HepG2 (cell line): ENCODE data around the gene SPRYD3. TPM values are rescaled to one million over a fixed set of nuclear protein-coding genes. Genes with fewer than 3 reads are reported as not detected.
A peak's percentile ranks its signal among the peaks of the same experiment; 100 is the strongest.

Experiments used
- IKZF5 ChIP-seq: IDR thresholded peaks from 2 replicates; pipeline ENCODE4 v1.6.1; 2018; ENCODE audit warnings: missing genetic modification reagents, mild to moderate bottlenecking, missing compliant biosample characterization
- NFE2 ChIP-seq: sonication (generic); formaldehyde crosslinking; IDR thresholded peaks from 2 replicates; pipeline ENCODE4 v1.4.0; 2020; ENCODE audit warnings: missing genetic modification reagents
- PTBP1 ChIP-seq: fragments of 200-400 bp; formaldehyde crosslinking; IDR thresholded peaks from 2 replicates; pipeline ENCODE4 v1.6.1; 2018; ENCODE audit warnings: low read length, low read depth; ENCODE audit not compliant: poor library complexity, severe bottlenecking
- RELA ChIP-seq: sonication (generic); formaldehyde crosslinking; IDR thresholded peaks from 2 replicates; pipeline ENCODE4 v1.4.0; 2020; ENCODE audit warnings: missing genetic modification reagents
- SP5 ChIP-seq: IDR thresholded peaks from 2 replicates; pipeline ENCODE4 v1.6.1; 2016; ENCODE audit warnings: low read depth, borderline replicate concordance
- YEATS4 ChIP-seq: sonication (generic); formaldehyde crosslinking; IDR thresholded peaks from 2 replicates; pipeline ENCODE4 v1.4.0; 2020; ENCODE audit warnings: missing genetic modification reagents, borderline replicate concordance
- ZNF30 ChIP-seq: sonication (generic); formaldehyde crosslinking; IDR thresholded peaks from 2 replicates; pipeline ENCODE4 v1.5.0; 2020; ENCODE audit warnings: mild to moderate bottlenecking, missing genetic modification reagents
- ZNF543 ChIP-seq: sonication (generic); formaldehyde crosslinking; IDR thresholded peaks from 2 replicates; pipeline ENCODE4 v1.4.0; 2020; ENCODE audit warnings: mild to moderate bottlenecking, missing genetic modification reagents
- ZNF552 ChIP-seq: sonication (generic); formaldehyde crosslinking; IDR thresholded peaks from 2 replicates; pipeline ENCODE4 v1.9.0; 2022; ENCODE audit warnings: missing genetic modification reagents, mild to moderate bottlenecking, borderline replicate concordance
- ZNF557 ChIP-seq: sonication (generic); formaldehyde crosslinking; IDR thresholded peaks from 2 replicates; pipeline ENCODE4 v1.4.0; 2020; ENCODE audit warnings: missing genetic modification reagents
- ZNF746 ChIP-seq: sonication (generic); formaldehyde crosslinking; IDR thresholded peaks from 2 replicates; pipeline ENCODE4 v1.8.0; 2022; ENCODE audit warnings: mild to moderate bottlenecking, missing genetic modification reagents
- ZNF776 ChIP-seq: sonication (generic); formaldehyde crosslinking; IDR thresholded peaks from 2 replicates; pipeline ENCODE4 v1.4.0; 2020; ENCODE audit warnings: mild to moderate bottlenecking, missing genetic modification reagents
- ZSCAN21 ChIP-seq: sonication (generic); formaldehyde crosslinking; IDR thresholded peaks from 2 replicates; pipeline ENCODE4 v1.8.0; 2022; ENCODE audit warnings: mild to moderate bottlenecking, missing genetic modification reagents, moderate library complexity, borderline replicate concordance
- ZSCAN31 ChIP-seq: sonication (generic); formaldehyde crosslinking; IDR thresholded peaks from 2 replicates; pipeline ENCODE4 v1.5.0; 2020; ENCODE audit warnings: low read depth, mild to moderate bottlenecking, missing genetic modification reagents
- polyA plus RNA-seq, 8 experiments: library from polyadenylated mRNA; depleted of rRNA in 3 of 8; stranded (reverse) in 7 of 8; unstranded in 1 of 8; fragments of >200 nt; fragmentation: Illumina TruSeq in 4 of 8; extraction: Trizol in 4 of 8; gene quantifications; 2 replicates each; pipeline versions ENCODE4 v1.2.1 to v1.2.3, GENCODE V29; 2011 to 2016; ENCODE audit warnings: low read depth in 4 of 8, missing spikeins in 1 of 8, mixed read lengths in 1 of 8; ENCODE audit not compliant: insufficient read depth in 1 of 8
- total RNA-seq, 5 experiments: library from RNA; depleted of rRNA; stranded (reverse); fragments of >200 nt; fragmentation: Illumina TruSeq; extraction: Trizol; gene quantifications; 2 replicates each; pipeline ENCODE4 v1.2.3, GENCODE V29; 2016; ENCODE audit warnings: low read depth in 1 of 5
- TF ChIP-seq, protein P1 (sequence below): sonication (generic); formaldehyde crosslinking; IDR thresholded peaks from 2 replicates; pipeline ENCODE4 v1.9.0; 2021; ENCODE audit warnings: missing genetic modification reagents, borderline replicate concordance
- TF ChIP-seq, protein P2 (sequence below), 2 experiments: sonication (generic) in 1 of 2; formaldehyde crosslinking in 1 of 2; IDR thresholded peaks; 2 replicates each; pipeline versions ENCODE4 v1.5.1 to v1.6.1; 2011 to 2020; ENCODE audit warnings: borderline replicate concordance in 1 of 2, low read depth in 1 of 2, low read length in 1 of 2, mild to moderate bottlenecking in 1 of 2, missing genetic modification reagents in 1 of 2, moderate library complexity in 1 of 2
- TF ChIP-seq, protein P3 (sequence below): sonication (generic); formaldehyde crosslinking; IDR thresholded peaks from 2 replicates; pipeline ENCODE4 v1.5.1; 2020; ENCODE audit warnings: mild to moderate bottlenecking, missing genetic modification reagents, moderate library complexity

SPRYD3 gene
- total and polyA plus RNA-seq, 2 of the 13 experiments (the other 11 are each of a cell fraction or from before 2014, with no cell fraction given): 9.0 to 9.2 TPM

- TF ChIP-seq ZSCAN21 (no peak; the same call in 1 of the 2 replicates), NFE2 (CRISPR knock-in tag) (no peak), SP5 (CRISPR knock-in tag) (no peak), YEATS4 (CRISPR knock-in tag) (0 out of 2 replicates have a peak, but pooled peaks have one; percentile 29), ZSCAN31 (CRISPR knock-in tag) (no peak), ZNF557 (CRISPR knock-in tag) (no peak), ZNF552 (CRISPR knock-in tag) (no peak), PTBP1 (no peak), ZNF30 (CRISPR knock-in tag) (no peak), RELA (CRISPR knock-in tag) (no peak), ZNF746 (CRISPR knock-in tag) (no peak), ZNF543 (CRISPR knock-in tag) (peak; percentile 45; the same call in 1 of the 2 replicates), ZNF776 (no peak), IKZF5 (CRISPR knock-in tag) (no peak)
- TF ChIP-seq, protein P1, sequence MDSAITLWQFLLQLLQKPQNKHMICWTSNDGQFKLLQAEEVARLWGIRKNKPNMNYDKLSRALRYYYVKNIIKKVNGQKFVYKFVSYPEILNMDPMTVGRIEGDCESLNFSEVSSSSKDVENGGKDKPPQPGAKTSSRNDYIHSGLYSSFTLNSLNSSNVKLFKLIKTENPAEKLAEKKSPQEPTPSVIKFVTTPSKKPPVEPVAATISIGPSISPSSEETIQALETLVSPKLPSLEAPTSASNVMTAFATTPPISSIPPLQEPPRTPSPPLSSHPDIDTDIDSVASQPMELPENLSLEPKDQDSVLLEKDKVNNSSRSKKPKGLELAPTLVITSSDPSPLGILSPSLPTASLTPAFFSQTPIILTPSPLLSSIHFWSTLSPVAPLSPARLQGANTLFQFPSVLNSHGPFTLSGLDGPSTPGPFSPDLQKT (CRISPR knock-in tag): no peak
- TF ChIP-seq, protein P2, sequence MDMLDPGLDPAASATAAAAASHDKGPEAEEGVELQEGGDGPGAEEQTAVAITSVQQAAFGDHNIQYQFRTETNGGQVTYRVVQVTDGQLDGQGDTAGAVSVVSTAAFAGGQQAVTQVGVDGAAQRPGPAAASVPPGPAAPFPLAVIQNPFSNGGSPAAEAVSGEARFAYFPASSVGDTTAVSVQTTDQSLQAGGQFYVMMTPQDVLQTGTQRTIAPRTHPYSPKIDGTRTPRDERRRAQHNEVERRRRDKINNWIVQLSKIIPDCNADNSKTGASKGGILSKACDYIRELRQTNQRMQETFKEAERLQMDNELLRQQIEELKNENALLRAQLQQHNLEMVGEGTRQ (IDR thresholded peaks at IDR 0.05; ENCODE audit: low read depth, low read length): no peak
- TF ChIP-seq, protein P2 (CRISPR knock-in tag; IDR thresholded peaks at IDR 0.05; ENCODE audit: borderline replicate concordance): no peak
- TF ChIP-seq, protein P3, sequence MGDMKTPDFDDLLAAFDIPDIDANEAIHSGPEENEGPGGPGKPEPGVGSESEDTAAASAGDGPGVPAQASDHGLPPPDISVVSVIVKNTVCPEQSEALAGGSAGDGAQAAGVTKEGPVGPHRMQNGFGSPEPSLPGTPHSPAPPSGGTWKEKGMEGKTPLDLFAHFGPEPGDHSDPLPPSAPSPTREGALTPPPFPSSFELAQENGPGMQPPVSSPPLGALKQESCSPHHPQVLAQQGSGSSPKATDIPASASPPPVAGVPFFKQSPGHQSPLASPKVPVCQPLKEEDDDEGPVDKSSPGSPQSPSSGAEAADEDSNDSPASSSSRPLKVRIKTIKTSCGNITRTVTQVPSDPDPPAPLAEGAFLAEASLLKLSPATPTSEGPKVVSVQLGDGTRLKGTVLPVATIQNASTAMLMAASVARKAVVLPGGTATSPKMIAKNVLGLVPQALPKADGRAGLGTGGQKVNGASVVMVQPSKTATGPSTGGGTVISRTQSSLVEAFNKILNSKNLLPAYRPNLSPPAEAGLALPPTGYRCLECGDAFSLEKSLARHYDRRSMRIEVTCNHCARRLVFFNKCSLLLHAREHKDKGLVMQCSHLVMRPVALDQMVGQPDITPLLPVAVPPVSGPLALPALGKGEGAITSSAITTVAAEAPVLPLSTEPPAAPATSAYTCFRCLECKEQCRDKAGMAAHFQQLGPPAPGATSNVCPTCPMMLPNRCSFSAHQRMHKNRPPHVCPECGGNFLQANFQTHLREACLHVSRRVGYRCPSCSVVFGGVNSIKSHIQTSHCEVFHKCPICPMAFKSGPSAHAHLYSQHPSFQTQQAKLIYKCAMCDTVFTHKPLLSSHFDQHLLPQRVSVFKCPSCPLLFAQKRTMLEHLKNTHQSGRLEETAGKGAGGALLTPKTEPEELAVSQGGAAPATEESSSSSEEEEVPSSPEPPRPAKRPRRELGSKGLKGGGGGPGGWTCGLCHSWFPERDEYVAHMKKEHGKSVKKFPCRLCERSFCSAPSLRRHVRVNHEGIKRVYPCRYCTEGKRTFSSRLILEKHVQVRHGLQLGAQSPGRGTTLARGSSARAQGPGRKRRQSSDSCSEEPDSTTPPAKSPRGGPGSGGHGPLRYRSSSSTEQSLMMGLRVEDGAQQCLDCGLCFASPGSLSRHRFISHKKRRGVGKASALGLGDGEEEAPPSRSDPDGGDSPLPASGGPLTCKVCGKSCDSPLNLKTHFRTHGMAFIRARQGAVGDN (CRISPR knock-in tag): peak; percentile 90
These were observed 24.0 kb upstream of the SPRYD3 start, which contains the start of gene SOAT2 (continued) for GRCh38 chr12:53102883-53103807.
